Tibial artery (tissue), 4 donors: ENCODE data around the gene DBF4B.
"Not testable (repeated sequence)": the region's sequence is repeated elsewhere in the genome, so short reads cannot be mapped to it uniquely, and the experiment has no call there.

Source experiments
- DNase-seq, 2 donors: peaks; one replicate each; pipeline ENCODE4 v3.0.0-alpha.2; 2019
- H3K27ac ChIP-seq, 2 donors: fragments of 200-600 bp; sonication (generic) in 1 of 2; 1 replicate in 1 of 2; 2 replicates in 1 of 2; pipeline ENCODE4 v1.5.1; 2018 to 2019; ENCODE audit warnings: mild to moderate bottlenecking in 1 of 2
- H3K27me3 ChIP-seq, 2 donors: fragments of 200-600 bp; sonication (generic) in 1 of 2; one replicate each; pipeline versions ENCODE4 v1.5.1 to v1.6.0; 2016 to 2019
- H3K36me3 ChIP-seq, 3 donors: fragments of 200-600 bp; sonication (generic) in 2 of 3; one replicate each; pipeline ENCODE4 v1.5.1; 2016 to 2019; ENCODE audit warnings: mild to moderate bottlenecking in 2 of 3
- H3K4me1 ChIP-seq, 4 donors: fragments of 200-600 bp; sonication (generic) in 2 of 4; 1 replicate in 3 of 4; 2 replicates in 1 of 4; pipeline ENCODE4 v1.5.1; 2016 to 2019
- H3K4me3 ChIP-seq, 2 donors: fragments of 200-600 bp; sonication (generic) in 1 of 2; 1 replicate in 1 of 2; 2 replicates in 1 of 2; pipeline ENCODE4 v1.5.1; 2018 to 2019; ENCODE audit warnings: mild to moderate bottlenecking in 2 of 2
- H3K9me3 ChIP-seq, 3 donors: fragments of 200-600 bp; sonication (generic) in 1 of 3; one replicate each; pipeline ENCODE4 v1.5.1; 2016 to 2019
- CTCF ChIP-seq, 2 experiments: fragments of 200-600 bp in 1 of 2; fragments of 450-650 bp in 1 of 2; IDR thresholded peaks; one replicate each; pipeline ENCODE4 v1.5.1; 2017 to 2019; ENCODE audit warnings: antibody characterized with exemption in 2 of 2, mild to moderate bottlenecking in 1 of 2, moderate library complexity in 1 of 2
- intact Hi-C: fragments of 100-400 bp; cut with DNase I; formaldehyde crosslinking; loops from one replicate; pipeline ENCODE4 v1.15.0; 2023; ENCODE audit warnings: low total_unique reads

The DBF4B gene

DNA sequence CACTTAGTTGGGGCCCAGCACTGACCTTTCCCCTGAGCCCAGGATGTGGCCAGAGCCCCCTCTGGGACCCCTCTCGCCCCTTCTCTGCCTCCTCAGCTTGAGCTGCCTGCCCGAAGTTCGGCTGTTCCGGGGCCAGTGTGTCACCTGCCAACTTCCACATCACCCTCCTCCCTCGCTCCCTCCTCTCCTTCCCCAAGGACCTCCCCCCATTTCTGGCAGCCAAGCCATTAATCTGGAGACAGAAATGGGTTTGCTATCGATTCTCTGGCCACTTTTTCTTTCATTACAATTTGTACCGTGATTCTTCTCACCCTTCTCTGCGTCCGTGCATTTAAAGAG, 41.5 kb downstream of the DBF4B start:
- Histone ChIP-seq H3K36me3 (peaks cover 0 to 52% (median 6%) of the 10 kb centered on the region in 3 donors), H3K27ac (no peak overlapping the region), H3K9me3 (no peaks in the 10 kb centered on the region), H3K4me3 (no peak overlapping the region), H3K27me3 (peaks cover 0 to 5% of the 10 kb centered on the region in 2 donors), H3K4me1 (peaks cover 0 to 4% (median 0%) of the 10 kb centered on the region in 4 donors)
- intact Hi-C loops: no loop called here
- TF ChIP-seq CTCF (IDR thresholded peaks at IDR 0.05): no peak
- no peak for DNase-seq

DNA sequence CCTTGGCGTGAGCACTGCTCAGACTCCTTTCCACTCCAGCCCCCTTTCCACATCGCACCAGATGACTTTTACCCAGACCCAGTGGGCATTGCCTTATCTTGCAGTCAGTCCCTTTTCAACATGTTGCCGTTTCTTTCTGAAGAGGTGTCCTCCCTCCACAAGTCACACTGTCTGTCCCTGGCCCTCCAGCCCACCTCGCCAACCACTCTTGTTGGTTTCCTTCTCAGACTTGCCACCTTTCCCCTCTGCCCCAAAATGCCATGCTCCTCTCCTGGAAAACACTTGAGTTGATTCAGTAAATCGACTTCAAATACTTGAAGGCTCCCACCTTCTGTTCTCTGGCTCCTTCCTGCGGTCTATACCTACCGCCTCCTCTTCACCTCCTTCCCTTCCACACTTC, 42.9 kb downstream of the DBF4B start:
- DNase-seq: no peak
- H3K36me3 ChIP-seq: peaks cover 0 to 52% (median 6%) of the 10 kb centered on the region in 3 donors
- H3K27ac ChIP-seq: no peak overlapping the region
- no peaks in the 10 kb centered on the region for H3K9me3 ChIP-seq
- TF ChIP-seq CTCF (IDR thresholded peaks at IDR 0.05): no peak
- intact Hi-C loops: no loop called here
- H3K4me3 ChIP-seq: no peak overlapping the region
- peaks cover 0 to 5% of the 10 kb centered on the region in 2 donors for H3K27me3 ChIP-seq
- H3K4me1 ChIP-seq: peaks cover 0 to 4% (median 0%) of the 10 kb centered on the region in 4 donors

GRCh38 chr17:44751806-44752205, 43.3 kb downstream of the DBF4B start:
- intact Hi-C loops: no loop called here
- no peak for DNase-seq
- no peak for TF ChIP-seq CTCF (IDR thresholded peaks at IDR 0.05)
- Histone ChIP-seq H3K9me3 (no peaks in the 10 kb centered on the region), H3K27ac (no peak overlapping the region), H3K27me3 (peaks cover 0 to 5% of the 10 kb centered on the region in 2 donors), H3K36me3 (peaks cover 0 to 51% (median 6%) of the 10 kb centered on the region in 3 donors), H3K4me3 (no peak overlapping the region), H3K4me1 (peaks cover 0 to 4% (median 0%) of the 10 kb centered on the region in 4 donors)

DNA sequence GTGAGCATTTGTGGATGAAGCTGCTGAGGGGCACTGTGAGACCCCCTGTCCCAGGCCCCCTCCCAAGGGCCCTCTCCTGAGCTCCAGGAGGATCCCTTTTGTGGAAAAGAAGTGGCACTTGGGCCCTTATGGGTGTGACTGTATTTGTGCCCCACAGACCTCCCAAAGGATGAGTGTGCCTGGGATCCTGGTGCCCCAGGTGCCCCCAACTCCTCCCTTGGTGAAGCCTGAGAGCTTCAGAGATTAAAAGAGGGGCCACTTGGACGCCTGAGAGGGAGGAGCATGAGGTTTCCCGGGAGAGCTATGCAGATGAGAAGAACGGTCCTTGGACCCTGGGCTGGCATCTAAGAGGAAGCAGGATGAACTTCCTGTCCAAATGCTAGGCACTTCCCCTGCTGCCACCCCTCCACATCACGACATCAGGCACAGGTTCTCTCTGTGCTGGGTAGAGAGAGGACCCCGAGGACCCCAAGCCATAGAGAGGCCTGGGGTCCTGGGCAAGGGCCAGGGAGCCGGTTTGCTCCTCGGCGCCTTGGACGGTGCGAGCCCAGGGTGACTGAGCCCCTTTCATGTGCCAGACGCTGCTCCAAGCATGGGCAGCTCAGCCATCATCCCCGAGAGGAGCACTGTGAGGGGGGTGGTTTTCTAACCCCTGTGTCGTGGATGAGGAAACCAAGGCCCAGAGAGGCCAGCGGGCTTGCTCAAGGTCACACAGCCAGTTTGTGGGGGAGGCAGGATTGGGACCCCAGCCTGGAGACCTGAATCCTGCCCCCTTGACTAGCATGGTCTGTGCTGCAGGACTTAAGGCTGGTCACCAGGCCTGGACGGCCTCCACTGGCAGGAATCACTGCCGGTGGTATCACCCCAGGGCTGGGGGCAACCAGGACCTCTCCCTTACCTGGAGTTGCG, 44.7 kb downstream of the DBF4B start:
- DNase-seq: no peak
- intact Hi-C loops: no loop called here
- peaks cover 0 to 14% of the 10 kb centered on the region in 2 donors for H3K27me3 ChIP-seq
- H3K4me1 ChIP-seq: peaks cover 0 to 5% (median under 1%) of the 10 kb centered on the region in 4 donors
- H3K4me3 ChIP-seq: no peak overlapping the region
- peaks cover 0 to 37% (median 0%) of the 10 kb centered on the region in 3 donors for H3K36me3 ChIP-seq
- no peaks in the 10 kb centered on the region for H3K9me3 ChIP-seq
- TF ChIP-seq CTCF (IDR thresholded peaks at IDR 0.05): no peak
- no peak overlapping the region for H3K27ac ChIP-seq

DNA sequence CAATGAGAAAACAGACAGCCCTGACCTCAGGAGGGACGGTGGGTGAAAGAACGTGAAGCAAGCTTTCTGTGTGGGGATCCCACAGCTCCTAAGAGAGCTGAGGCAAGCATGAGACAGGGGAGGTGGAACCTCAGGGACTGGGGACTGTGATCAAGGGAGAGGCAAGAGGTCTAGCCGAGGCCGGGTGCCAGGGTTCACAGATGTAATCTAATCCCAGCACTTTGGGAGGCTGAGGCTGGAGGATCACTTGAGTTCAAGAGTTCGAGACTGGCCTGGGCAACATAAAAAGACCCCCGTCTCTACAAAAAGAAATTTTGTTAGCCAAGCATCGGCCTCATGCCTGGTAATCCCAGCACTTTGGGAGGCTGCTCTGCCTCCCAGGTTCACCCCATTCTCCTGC, 45.8 kb downstream of the DBF4B start:
- no peak overlapping the region for H3K4me3 ChIP-seq
- H3K27me3 ChIP-seq: peaks cover 0 to 23% of the 10 kb centered on the region in 2 donors
- peaks cover 0 to 15% (median 9%) of the 10 kb centered on the region in 4 donors for H3K4me1 ChIP-seq
- H3K36me3 ChIP-seq: peaks cover 0 to 26% (median 0%) of the 10 kb centered on the region in 3 donors
- H3K9me3 ChIP-seq: no peaks in the 10 kb centered on the region
- TF ChIP-seq CTCF (IDR thresholded peaks at IDR 0.05): no peak
- DNase-seq: no peak
- intact Hi-C loops: no loop called here
- no peak overlapping the region for H3K27ac ChIP-seq

- H3K27ac ChIP-seq, H3K9me3 ChIP-seq, H3K4me3 ChIP-seq, intact Hi-C loops, DNase-seq: not testable (repeated sequence)
- Histone ChIP-seq H3K27me3 (peaks cover 0 to 32% of the 10 kb centered on the region in 2 donors), H3K4me1 (peaks cover 0 to 16% (median 13%) of the 10 kb centered on the region in 4 donors), H3K36me3 (peaks cover 0 to 20% (median 0%) of the 10 kb centered on the region in 3 donors)
Observed at GRCh38 chr17:44755180-44755579, 46.7 kb downstream of the DBF4B start.
